ENCODE results near the gene MED12L.

The MED12L gene

DNA sequence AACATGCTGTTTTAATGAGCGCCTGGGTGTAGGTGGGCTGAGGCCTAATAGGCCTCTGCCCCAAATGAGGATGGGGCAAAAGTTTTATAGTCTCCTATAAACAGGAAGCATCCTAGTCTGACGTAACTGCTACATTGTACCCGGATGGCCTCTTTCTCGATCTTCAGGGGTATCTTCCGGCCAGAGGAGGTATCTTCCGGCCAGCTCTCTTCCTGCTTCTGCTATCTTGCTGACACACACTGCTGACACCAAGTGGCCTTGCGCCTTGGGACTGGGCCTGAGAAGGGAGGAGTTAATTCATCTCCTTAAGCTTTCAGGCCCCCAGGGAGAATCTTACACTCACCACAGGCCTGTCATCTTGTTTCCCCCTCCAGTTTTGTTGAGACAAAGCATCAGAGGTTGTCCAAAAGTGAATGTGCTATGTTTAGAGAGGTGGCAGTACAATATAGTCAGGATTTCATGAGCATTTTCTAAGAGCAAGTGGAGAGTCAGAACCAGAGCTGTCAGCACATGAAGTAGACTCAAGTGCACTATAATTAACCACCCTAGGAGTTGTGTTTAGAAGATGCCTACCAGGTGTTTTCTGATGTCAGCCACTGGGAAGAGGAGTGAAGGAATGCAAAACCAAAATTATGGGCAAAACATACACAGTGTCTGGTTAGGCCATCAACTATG, 391.0 kb downstream of the MED12L start:
- Histone ChIP-seq H3K9ac (ENCODE audit: low read length) (no peak overlapping the region), H3K27ac (ENCODE audit: low read depth, low read length, poor library complexity, severe bottlenecking) (no peak overlapping the region), H3K4me2 (ENCODE audit: low read length) (no peak overlapping the region), H3K9me2 (ENCODE audit: low read depth, low read length) (no peaks in the 10 kb centered on the region), H2AFZ (ENCODE audit: low read length) (peak overlapping the region; percentile 55; the same call in 1 of the 2 replicates), H4K20me1 (ENCODE audit: insufficient read depth, low read length) (no peaks in the 10 kb centered on the region), H3F3A (ENCODE audit: insufficient read depth, low read length) (no peaks in the 10 kb centered on the region), H3K36me3 (ENCODE audit: insufficient read depth, low read length) (no peaks in the 10 kb centered on the region), H3K27me3 (ENCODE audit: insufficient read depth, low read length) (no peaks in the 10 kb centered on the region), H3K4me3 (ENCODE audit: low read depth, low read length, poor library complexity, severe bottlenecking) (no peak overlapping the region), H3K79me2 (ENCODE audit: insufficient read depth, low read length) (no peaks in the 10 kb centered on the region), H3K9me3 (ENCODE audit: low read length) (no peaks in the 10 kb centered on the region), H3K4me1 (ENCODE audit: insufficient read depth, low read length, severe bottlenecking) (no peaks in the 10 kb centered on the region)
- TF ChIP-seq, protein P1, sequence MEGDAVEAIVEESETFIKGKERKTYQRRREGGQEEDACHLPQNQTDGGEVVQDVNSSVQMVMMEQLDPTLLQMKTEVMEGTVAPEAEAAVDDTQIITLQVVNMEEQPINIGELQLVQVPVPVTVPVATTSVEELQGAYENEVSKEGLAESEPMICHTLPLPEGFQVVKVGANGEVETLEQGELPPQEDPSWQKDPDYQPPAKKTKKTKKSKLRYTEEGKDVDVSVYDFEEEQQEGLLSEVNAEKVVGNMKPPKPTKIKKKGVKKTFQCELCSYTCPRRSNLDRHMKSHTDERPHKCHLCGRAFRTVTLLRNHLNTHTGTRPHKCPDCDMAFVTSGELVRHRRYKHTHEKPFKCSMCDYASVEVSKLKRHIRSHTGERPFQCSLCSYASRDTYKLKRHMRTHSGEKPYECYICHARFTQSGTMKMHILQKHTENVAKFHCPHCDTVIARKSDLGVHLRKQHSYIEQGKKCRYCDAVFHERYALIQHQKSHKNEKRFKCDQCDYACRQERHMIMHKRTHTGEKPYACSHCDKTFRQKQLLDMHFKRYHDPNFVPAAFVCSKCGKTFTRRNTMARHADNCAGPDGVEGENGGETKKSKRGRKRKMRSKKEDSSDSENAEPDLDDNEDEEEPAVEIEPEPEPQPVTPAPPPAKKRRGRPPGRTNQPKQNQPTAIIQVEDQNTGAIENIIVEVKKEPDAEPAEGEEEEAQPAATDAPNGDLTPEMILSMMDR (IDR thresholded peaks at IDR 0.05; ENCODE audit: low read length), result no peak
- no peak for TF ChIP-seq EZH2 (IDR thresholded peaks at IDR 0.05; ENCODE audit: borderline replicate concordance, low read length)

DNA sequence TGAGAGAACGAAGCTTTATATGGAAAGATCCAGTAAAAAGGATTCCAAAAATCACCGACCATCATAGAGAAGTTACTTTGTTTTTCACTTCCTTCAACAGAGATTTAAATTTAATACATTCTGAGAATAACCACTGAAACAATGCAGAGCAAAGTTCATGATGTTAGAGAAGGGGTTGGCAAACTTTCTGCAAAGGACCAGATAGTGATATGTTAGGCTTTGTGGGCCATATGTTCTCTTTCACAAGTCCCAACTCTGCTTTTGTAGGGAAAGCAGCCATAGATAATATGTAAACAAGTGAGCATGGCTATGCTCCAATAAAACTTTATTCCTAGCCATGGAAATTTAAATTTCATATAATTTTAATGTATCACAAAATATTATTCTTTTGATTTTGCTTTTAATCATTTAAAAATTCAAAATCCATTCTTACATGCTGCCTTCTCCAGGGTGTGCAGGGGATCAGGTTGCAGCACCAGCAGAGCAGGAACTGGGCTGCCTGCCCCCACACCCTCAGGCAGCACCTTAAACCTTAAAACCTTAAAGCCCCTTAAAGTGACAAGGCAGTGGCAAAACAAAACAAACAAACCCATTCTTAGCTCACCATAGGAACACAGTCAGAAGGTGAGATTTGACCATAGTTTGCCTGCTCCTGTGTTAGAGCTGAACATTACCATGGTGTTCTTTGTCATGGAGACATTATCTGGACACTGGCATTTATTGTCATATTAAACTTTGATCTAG, 392.3 kb downstream of the MED12L start:
- no peaks in the 10 kb centered on the region for H3K36me3 ChIP-seq (ENCODE audit: insufficient read depth, low read length)
- no peak overlapping the region for H3K4me3 ChIP-seq (ENCODE audit: low read depth, low read length, poor library complexity, severe bottlenecking)
- no peaks in the 10 kb centered on the region for H3F3A ChIP-seq (ENCODE audit: insufficient read depth, low read length)
- no peaks in the 10 kb centered on the region for H4K20me1 ChIP-seq (ENCODE audit: insufficient read depth, low read length)
- no peak overlapping the region for H3K4me2 ChIP-seq (ENCODE audit: low read length)
- 0 out of 2 replicates have a peak, but pooled peaks cover 1% of the 10 kb centered on the region for H3K9me3 ChIP-seq (ENCODE audit: low read length)
- H3K27ac ChIP-seq (ENCODE audit: low read depth, low read length, poor library complexity, severe bottlenecking), result no peak overlapping the region
- no peaks in the 10 kb centered on the region for H3K27me3 ChIP-seq (ENCODE audit: insufficient read depth, low read length)
- H3K9ac ChIP-seq (ENCODE audit: low read length), result no peak overlapping the region
- H3K9me2 ChIP-seq (ENCODE audit: low read depth, low read length), result no peaks in the 10 kb centered on the region
- no peaks in the 10 kb centered on the region for H3K79me2 ChIP-seq (ENCODE audit: insufficient read depth, low read length)
- TF ChIP-seq EZH2 (IDR thresholded peaks at IDR 0.05; ENCODE audit: borderline replicate concordance, low read length), result no peak
- TF ChIP-seq, protein P1 (IDR thresholded peaks at IDR 0.05; ENCODE audit: low read length), result no peak
- H3K4me1 ChIP-seq (ENCODE audit: insufficient read depth, low read length, severe bottlenecking), result no peaks in the 10 kb centered on the region
- H2AFZ ChIP-seq (ENCODE audit: low read length), result no peak overlapping the region

DNA sequence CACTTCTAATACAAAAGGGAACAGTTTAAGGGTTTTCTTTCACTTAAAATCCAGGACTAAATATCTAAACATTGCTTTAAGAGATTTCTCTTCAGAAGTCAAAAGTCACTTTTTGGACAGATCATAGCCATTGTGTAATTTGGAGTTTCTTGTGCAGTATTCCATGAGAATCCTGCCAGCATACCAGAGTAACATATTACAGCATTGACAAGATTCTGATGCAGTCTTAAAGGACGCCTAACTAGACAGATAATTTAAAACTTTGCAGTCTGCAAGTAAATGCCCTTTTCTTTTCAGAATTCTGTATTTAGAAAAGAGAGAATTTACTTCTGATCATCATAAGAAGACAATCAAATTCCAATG, 392.9 kb downstream of the MED12L start:
- no peaks in the 10 kb centered on the region for H3K4me1 ChIP-seq (ENCODE audit: insufficient read depth, low read length, severe bottlenecking)

More for the DNA sequence above, 392.9 kb downstream of the MED12L start:
- no peak overlapping the region for H3K4me3 ChIP-seq (ENCODE audit: low read depth, low read length, poor library complexity, severe bottlenecking)
- no peak overlapping the region for H3K9ac ChIP-seq (ENCODE audit: low read length)
- no peak overlapping the region for H2AFZ ChIP-seq (ENCODE audit: low read length)
- H3K79me2 ChIP-seq (ENCODE audit: insufficient read depth, low read length), result no peaks in the 10 kb centered on the region
- 0 out of 2 replicates have a peak, but pooled peaks cover 3% of the 10 kb centered on the region for H3K9me3 ChIP-seq (ENCODE audit: low read length)
- H3K27ac ChIP-seq (ENCODE audit: low read depth, low read length, poor library complexity, severe bottlenecking), result no peak overlapping the region
- no peak overlapping the region for H3K4me2 ChIP-seq (ENCODE audit: low read length)
- H4K20me1 ChIP-seq (ENCODE audit: insufficient read depth, low read length), result no peaks in the 10 kb centered on the region
- H3F3A ChIP-seq (ENCODE audit: insufficient read depth, low read length), result no peaks in the 10 kb centered on the region
- H3K9me2 ChIP-seq (ENCODE audit: low read depth, low read length), result no peaks in the 10 kb centered on the region
- no peaks in the 10 kb centered on the region for H3K27me3 ChIP-seq (ENCODE audit: insufficient read depth, low read length)
- H3K36me3 ChIP-seq (ENCODE audit: insufficient read depth, low read length), result no peaks in the 10 kb centered on the region
- TF ChIP-seq, protein P1 (IDR thresholded peaks at IDR 0.05; ENCODE audit: low read length), result no peak
- TF ChIP-seq EZH2 (IDR thresholded peaks at IDR 0.05; ENCODE audit: borderline replicate concordance, low read length), result no peak
